Stomach (tissue), 9 donors: Measurements from ENCODE around the gene CHD6. TPM values are rescaled to one million over a fixed set of nuclear protein-coding genes. Genes with fewer than 3 reads are reported as not detected.

Source experiments
- DNase-seq, 2 donors: peaks; one replicate each; pipeline versions ENCODE4 v3.0.0 to v3.0.0-alpha.2; 2013 to 2019
- H3K27ac ChIP-seq, 5 donors: fragments of 200-600 bp in 4 of 5; sonication (generic) in 4 of 5; one replicate each; pipeline ENCODE4 v1.5.1; 2013 to 2019; ENCODE audit warnings: mild to moderate bottlenecking in 1 of 5, moderate library complexity in 1 of 5
- H3K27me3 ChIP-seq, 3 donors: fragments of 200-600 bp; sonication (generic); one replicate each; pipeline ENCODE4 v1.5.1; 2017 to 2019; ENCODE audit warnings: mixed run types in 1 of 3
- H3K36me3 ChIP-seq, 4 donors: fragments of 200-600 bp; sonication (generic); 1 replicate in 3 of 4; 2 replicates in 1 of 4; pipeline ENCODE4 v1.5.1; 2016 to 2019
- H3K4me1 ChIP-seq, 4 donors: fragments of 200-600 bp; sonication (generic); one replicate each; pipeline ENCODE4 v1.5.1; 2016 to 2019
- H3K4me3 ChIP-seq, 4 donors: fragments of 200-600 bp; sonication (generic) in 3 of 4; one replicate each; pipeline ENCODE4 v1.5.1; 2016 to 2019; ENCODE audit warnings: mild to moderate bottlenecking in 1 of 4
- H3K9me3 ChIP-seq, 4 donors: fragments of 200-600 bp; sonication (generic); one replicate each; pipeline ENCODE4 v1.5.1; 2016 to 2019
- EP300 ChIP-seq: sonication (generic); formaldehyde crosslinking; IDR thresholded peaks from one replicate; pipeline ENCODE4 v1.6.1; 2017; ENCODE audit warnings: antibody characterized with exemption
- POLR2A ChIP-seq, 4 donors: fragments of 450-650 bp; IDR thresholded peaks; one replicate each; pipeline ENCODE4 v1.6.1; 2016; ENCODE audit warnings: antibody characterized with exemption in 4 of 4, control low read depth in 2 of 4, mild to moderate bottlenecking in 1 of 4, moderate library complexity in 1 of 4
- POLR2AphosphoS5 ChIP-seq, 3 donors: sonication (generic); formaldehyde crosslinking; IDR thresholded peaks; one replicate each; pipeline ENCODE4 v1.6.1; 2016; ENCODE audit warnings: antibody characterized with exemption in 3 of 3
- WGBS, 5 donors: extraction: QIAGEN DNeasy Blood & Tissue Kit in 3 of 5; methylation state at CpG; one replicate each; pipeline versions ENCODE4 v1.1.5 to v1.1.7; 2013 to 2018; 5-methylcytosine and 5-hydroxymethylcytosine counted together
- intact Hi-C: fragments of 100-400 bp; cut with DNase I; formaldehyde crosslinking; loops from one replicate; pipeline ENCODE4 v1.15.1; 2023; ENCODE audit warnings: low total_unique reads
- polyA plus RNA-seq, 3 donors: library from polyadenylated mRNA; stranded (reverse); fragments of 200-250 nt; gene quantifications; one replicate each; pipeline ENCODE4 v1.2.3, GENCODE V29; 2013
- total RNA-seq, 5 donors: library from RNA; depleted of rRNA; stranded (reverse); fragments of >200 nt; gene quantifications; one replicate each; pipeline versions ENCODE4 v1.1.0 to v1.2.3, GENCODE V29; 2014 to 2016
- TF ChIP-seq, protein P1 (sequence below), 7 experiments: fragments of 450-650 bp in 4 of 7; fragments of 200-600 bp in 3 of 7; sonication (generic) in 3 of 7; IDR thresholded peaks; one replicate each; pipeline ENCODE4 v1.5.1; 2016 to 2019; ENCODE audit warnings: antibody characterized with exemption in 7 of 7, control low read depth in 2 of 7, mild to moderate bottlenecking in 1 of 7
- donor health status: healthy with polysubstance abuse.
- donor health status: Bipolar disorder and iron deficiency.
- donor health status: healthy.

The CHD6 gene
- total and polyA plus RNA-seq, 8 donors: 4.4 to 84.6 (median 47.5) TPM

DNA sequence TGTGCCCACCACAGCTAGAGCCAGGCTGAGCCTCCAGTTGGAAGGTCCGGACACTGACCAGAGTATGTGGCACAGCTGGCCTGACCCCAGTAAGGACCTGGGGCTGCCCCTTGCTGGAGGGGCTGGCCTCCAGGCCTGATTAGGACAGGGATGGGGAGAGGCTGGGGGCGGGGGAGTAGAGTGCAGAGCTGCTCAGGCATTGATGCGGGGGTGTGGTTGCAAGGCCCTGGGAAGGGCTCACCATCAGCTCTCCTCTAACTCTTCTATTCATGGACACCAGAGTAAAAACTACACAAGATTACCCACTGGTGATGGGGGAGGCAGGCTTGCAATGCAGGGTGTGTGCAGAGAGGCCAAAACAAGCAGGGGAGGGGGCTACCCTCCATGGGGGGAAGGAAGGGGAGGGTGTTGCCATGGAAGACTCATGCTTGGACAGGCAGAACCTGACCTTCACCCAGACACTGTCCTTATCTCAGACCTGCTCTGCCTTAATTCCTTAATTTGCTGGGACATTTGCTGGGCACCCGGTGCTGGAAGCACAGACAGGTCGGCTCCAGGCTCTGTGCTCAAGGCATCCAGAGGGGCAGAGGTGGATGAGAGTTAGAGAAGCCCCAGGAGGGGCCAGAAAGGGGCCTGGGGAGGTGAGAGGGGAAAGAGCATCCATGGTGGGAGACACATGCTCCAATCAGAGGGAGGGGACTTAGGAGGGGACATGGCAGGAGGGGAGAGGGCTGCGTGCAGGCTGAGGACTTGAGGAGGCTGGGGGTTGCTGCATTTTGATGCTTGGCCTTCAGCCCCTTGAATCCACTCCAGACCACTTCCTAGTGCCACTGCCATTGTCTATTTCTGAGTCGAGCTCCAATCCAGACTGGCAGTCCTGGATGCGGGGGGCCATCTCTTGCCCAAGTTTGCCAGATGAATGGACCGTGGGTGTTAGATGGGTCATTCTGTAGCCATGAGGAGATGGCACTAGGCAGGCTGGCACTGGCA lies 244.0 kb downstream of the CHD6 start:
- peaks cover 0 to 26% (median 0%) of the 10 kb centered on the region in 3 donors for H3K27me3 ChIP-seq
- H3K27ac ChIP-seq: no peak overlapping the region
- TF ChIP-seq POLR2A (IDR thresholded peaks at IDR 0.05): no peak
- no peaks in the 10 kb centered on the region for H3K36me3 ChIP-seq
- no peaks in the 10 kb centered on the region for H3K4me1 ChIP-seq
- H3K9me3 ChIP-seq: peaks cover 0 to 16% (median 9%) of the 10 kb centered on the region in 4 donors
- intact Hi-C loops: no loop called here
- H3K4me3 ChIP-seq: no peak overlapping the region
- peak in 1 of 2 donors; percentile 9 for DNase-seq
- 71 to 86% (median 78%) methylated on average over 8 to 9 of the region's 9 CpGs for WGBS, 5 donors

GRCh38 chr20:41373251-41373783 lies 244.9 kb downstream of the CHD6 start:
- Histone ChIP-seq H3K27ac (no peak overlapping the region), H3K4me3 (no peak overlapping the region), H3K4me1 (no peaks in the 10 kb centered on the region), H3K36me3 (no peaks in the 10 kb centered on the region), H3K27me3 (peaks cover 0 to 33% (median 0%) of the 10 kb centered on the region in 3 donors), H3K9me3 (peaks cover 0 to 16% (median 9%) of the 10 kb centered on the region in 4 donors)
- TF ChIP-seq, protein P1, sequence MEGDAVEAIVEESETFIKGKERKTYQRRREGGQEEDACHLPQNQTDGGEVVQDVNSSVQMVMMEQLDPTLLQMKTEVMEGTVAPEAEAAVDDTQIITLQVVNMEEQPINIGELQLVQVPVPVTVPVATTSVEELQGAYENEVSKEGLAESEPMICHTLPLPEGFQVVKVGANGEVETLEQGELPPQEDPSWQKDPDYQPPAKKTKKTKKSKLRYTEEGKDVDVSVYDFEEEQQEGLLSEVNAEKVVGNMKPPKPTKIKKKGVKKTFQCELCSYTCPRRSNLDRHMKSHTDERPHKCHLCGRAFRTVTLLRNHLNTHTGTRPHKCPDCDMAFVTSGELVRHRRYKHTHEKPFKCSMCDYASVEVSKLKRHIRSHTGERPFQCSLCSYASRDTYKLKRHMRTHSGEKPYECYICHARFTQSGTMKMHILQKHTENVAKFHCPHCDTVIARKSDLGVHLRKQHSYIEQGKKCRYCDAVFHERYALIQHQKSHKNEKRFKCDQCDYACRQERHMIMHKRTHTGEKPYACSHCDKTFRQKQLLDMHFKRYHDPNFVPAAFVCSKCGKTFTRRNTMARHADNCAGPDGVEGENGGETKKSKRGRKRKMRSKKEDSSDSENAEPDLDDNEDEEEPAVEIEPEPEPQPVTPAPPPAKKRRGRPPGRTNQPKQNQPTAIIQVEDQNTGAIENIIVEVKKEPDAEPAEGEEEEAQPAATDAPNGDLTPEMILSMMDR (IDR thresholded peaks at IDR 0.05): no peak
- TF ChIP-seq EP300 (no peak), POLR2A (IDR thresholded peaks at IDR 0.05) (no peak), POLR2AphosphoS5 (IDR thresholded peaks at IDR 0.05) (no peak)
- WGBS, 5 donors: 71 to 80% (median 78%) methylated on average over 11 of the region's 11 CpGs
- intact Hi-C loops: no loop called here
- peak in 1 of 2 donors; percentile 2 for DNase-seq

GRCh38 chr20:41371371-41371770 lies 246.8 kb downstream of the CHD6 start:
- intact Hi-C loops: no loop called here
- Histone ChIP-seq H3K4me1 (peaks cover 0 to 6% (median 5%) of the 10 kb centered on the region in 4 donors), H3K36me3 (no peaks in the 10 kb centered on the region), H3K4me3 (no peak overlapping the region), H3K9me3 (peaks cover 0 to 16% (median 9%) of the 10 kb centered on the region in 4 donors), H3K27me3 (peaks cover 0 to 41% (median 12%) of the 10 kb centered on the region in 3 donors), H3K27ac (no peak overlapping the region)
- no peak for TF ChIP-seq EP300
- TF ChIP-seq, protein P1 (IDR thresholded peaks at IDR 0.05): no peak
- TF ChIP-seq POLR2A (IDR thresholded peaks at IDR 0.05): no peak
- TF ChIP-seq POLR2AphosphoS5 (IDR thresholded peaks at IDR 0.05): no peak
- 75 to 90% (median 81%) methylated on average over 4 of the region's 4 CpGs for WGBS, 5 donors
- DNase-seq: no peak

DNA sequence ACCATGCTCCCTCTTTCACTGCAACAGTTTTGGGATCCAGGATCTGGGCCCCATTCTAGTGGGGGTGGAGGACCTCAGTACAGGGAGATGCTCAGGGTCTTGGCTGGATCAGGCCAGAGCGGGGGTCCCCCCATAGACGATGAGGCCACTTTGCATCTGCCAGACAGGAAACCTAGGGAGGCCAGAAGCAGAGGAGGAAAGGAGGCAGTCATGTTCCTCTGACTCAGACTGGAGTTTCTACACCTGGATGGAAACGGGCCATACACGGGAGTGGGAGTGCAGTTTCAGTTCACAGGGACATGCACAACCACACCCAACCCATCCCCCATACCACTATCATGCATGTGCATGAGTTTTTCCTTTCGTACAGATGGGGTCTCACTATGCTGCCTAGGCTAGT lies 248.0 kb downstream of the CHD6 start:
- H3K36me3 ChIP-seq: no peaks in the 10 kb centered on the region
- DNase-seq: peak in 1 of 2 donors; percentile 15
- H3K4me1 ChIP-seq: peaks cover 7 to 17% (median 14%) of the 10 kb centered on the region in 4 donors
- peaks cover 0 to 16% (median 9%) of the 10 kb centered on the region in 4 donors for H3K9me3 ChIP-seq
- H3K4me3 ChIP-seq: no peak overlapping the region
- 82 to 88% (median 84%) methylated on average over 5 of the region's 5 CpGs for WGBS, 5 donors
- no peak overlapping the region for H3K27ac ChIP-seq
- intact Hi-C loops: no loop called here
- peaks cover 0 to 45% (median 24%) of the 10 kb centered on the region in 3 donors for H3K27me3 ChIP-seq
- no peak for TF ChIP-seq EP300
- TF ChIP-seq POLR2A (IDR thresholded peaks at IDR 0.05): no peak
- TF ChIP-seq, protein P1 (IDR thresholded peaks at IDR 0.05): no peak
- TF ChIP-seq POLR2AphosphoS5 (IDR thresholded peaks at IDR 0.05): no peak
